ENCODE results near the gene TGFBR2. TPM values are rescaled to one million over a fixed set of nuclear protein-coding genes. Genes with fewer than 3 reads are reported as not detected.

TGFBR2 gene
- total and polyA plus RNA-seq, 2 experiments from 2014 or later, result 4.7 to 13.0 TPM

- TF ChIP-seq ZNF462 (CRISPR knock-in tag; IDR thresholded peaks at IDR 0.05) (no peak), CTCF (conservative IDR thresholded peaks at IDR 0.05; ENCODE audit: low read depth in 2 of 2) (no peak), EZH2 (IDR thresholded peaks at IDR 0.05; ENCODE audit: low read depth, unreplicated experiment) (no peak), CREB1 (CRISPR knock-in tag; IDR thresholded peaks at IDR 0.05; ENCODE audit: low read depth) (no peak), ZNF114 (CRISPR knock-in tag; IDR thresholded peaks at IDR 0.05) (no peak), POLR2AphosphoS5 (IDR thresholded peaks at IDR 0.05; ENCODE audit: low read depth) (no peak), STAT1 (IDR thresholded peaks at IDR 0.05; ENCODE audit: unreplicated experiment) (no peak)
Observed at GRCh38 chr3:30578986-30579579, 27.3 kb upstream of the TGFBR2 start (continued).

Data from GM23338 (cell line).